HG02870 (cell line): ENCODE results near the gene RASGRF1.

Experiments
- ATAC-seq: cut with Tn5 transposase; IDR thresholded peaks from one replicate; pipeline ENCODE4 v1.9.1; 2021; ENCODE audit warnings: mild to moderate bottlenecking, moderate library complexity; ENCODE audit not compliant: unreplicated experiment

The RASGRF1 gene

DNA sequence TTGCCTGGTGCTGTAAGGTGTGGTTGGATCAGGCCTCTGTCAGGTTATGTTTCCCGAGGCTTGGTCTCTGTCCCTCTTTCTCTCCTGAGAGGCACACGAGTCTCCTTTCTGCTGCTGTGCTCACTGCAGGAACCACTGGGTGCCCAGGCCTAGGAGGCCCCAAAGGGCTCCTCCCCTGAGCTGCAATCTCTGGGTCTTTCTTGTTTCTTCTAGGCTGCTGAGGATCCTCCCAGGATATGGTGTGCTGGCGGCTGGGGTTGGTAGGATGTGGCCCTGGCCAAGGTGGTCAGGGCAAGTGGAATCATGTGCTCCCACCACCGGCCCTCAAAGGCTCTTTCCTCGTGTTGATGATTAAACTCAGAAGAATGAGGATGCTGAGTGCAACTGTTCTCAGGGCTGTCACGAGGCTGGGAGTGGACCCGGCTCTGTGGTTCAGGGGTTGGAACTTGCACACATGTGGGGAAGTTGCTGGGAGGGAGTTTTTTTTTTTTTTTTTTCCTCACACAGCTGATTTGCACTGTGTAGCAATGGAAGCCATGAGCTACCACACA lies 102.1 kb downstream of the RASGRF1 start:
- peak; percentile 58 for ATAC-seq

DNA sequence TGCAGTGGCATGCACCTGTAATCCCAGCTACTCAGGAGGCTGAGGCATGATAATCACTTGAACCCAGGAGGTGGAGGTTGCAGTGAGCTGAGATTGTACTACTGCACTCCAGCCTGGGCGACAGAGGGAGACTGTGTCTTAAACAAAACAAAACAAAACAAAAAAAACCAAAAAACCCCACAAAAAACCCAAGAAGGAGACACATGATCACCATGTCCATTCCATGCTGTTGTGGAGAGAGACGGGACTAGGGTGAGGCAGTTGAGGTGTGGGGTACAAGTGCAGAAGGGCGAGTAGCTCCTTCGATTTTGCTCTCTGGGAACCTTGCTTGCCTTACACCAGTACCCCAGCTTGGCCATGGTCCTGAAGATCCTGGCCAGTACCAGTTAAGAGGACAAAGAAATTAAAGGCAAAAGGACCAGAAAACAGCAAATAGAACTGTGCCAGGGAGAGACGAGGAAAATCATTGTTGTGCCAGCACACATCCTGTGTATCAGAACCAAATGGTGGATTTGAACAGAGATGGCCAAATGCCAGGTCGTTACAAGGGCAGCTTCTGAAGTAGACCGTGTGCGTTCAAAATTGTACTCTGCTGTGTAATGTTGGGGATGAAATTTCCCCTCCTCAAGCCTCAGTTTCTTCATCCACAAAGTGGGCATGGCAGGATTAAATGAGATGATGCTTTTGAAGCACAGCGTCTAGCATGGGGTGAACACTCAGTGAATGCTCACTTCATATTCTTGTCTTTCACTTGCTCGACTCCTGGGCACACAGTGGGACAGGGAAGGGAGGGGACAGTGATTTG lies 102.8 kb downstream of the RASGRF1 start:
- no peak for ATAC-seq

DNA sequence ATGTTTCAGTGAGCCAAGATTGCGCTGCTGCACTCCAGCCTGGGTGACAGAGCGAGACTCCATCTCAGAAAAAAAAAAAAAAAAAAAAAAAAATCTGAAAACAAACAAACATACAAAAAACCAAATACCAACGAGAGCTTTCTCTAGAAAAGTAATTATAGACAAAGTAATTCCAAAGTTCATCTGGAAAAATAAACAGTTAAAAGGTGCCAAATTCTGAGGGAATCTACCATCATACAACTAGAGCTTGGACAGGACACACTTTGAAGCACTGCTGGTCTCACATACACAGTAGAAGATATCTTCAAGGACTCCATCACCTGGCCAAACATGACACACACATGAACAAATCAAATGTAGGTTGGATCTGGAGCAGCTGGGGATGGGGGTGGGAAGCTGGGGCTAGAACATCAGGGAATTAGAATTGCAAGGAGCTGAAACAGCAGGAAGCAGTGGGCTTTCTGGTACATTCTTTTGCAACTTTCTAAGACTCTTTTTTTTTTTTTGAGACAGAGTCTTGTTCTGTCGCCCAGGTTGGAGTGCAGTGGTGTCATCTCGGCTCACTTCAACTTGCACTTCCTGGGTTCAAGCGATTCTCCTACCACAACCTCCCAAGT lies 104.6 kb downstream of the RASGRF1 start:
- ATAC-seq, result no peak

DNA sequence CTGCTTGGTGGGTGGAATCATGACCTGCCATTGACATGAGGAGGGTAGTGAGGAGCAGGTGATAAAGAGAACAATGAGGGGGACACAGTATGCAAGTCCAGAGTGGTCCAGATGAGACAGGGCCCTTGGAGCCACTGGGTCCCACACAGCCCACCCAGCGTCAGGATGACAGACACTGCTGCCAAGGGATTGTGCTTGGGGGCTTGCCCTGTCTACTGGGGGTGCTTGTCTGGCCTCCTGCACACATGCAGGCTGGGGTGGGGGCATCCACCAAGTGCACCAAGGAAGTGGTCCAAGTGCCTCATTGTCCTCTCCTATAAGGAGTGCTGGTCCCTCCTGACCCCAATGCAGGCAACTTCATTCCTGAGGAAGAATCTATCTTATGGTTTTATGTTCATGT lies 106.5 kb downstream of the RASGRF1 start:
- no peak for ATAC-seq

DNA sequence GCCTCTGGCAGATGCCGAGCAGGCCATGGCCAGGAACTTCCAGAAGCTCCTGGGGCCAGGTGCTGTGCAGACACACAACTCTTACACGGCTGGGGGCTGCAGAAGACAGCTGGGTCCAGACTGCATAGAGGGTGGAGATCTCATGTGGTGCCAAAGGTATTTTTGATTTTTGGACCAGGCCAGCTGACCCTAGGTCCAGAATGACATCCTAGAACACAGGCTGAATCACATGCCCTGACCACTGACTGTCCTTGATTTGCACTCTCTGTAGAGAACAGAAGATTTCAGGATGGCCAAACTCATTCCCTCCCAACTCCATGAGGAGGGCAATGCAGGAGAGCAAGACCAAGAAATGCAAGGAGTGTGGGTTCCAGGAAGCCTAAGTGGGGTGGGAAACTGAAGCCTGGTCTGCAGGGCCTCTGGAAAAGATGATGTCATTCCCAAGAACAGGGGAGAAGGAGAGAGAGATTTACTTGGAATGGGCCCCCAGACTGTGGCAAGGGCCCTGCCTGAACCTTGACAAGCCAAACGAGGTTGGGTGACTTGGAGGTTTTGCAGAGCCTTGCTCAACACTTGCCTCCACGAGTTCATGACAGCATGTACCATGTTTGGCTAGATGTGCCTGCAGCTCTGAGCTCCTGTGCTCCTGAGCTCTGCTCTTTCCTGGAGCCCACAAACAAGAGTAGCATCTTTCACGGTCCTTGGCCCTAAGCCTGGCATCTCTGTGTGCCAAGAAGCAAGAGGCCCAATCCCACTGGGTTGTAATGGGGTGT lies 107.2 kb downstream of the RASGRF1 start:
- ATAC-seq, result no peak

DNA sequence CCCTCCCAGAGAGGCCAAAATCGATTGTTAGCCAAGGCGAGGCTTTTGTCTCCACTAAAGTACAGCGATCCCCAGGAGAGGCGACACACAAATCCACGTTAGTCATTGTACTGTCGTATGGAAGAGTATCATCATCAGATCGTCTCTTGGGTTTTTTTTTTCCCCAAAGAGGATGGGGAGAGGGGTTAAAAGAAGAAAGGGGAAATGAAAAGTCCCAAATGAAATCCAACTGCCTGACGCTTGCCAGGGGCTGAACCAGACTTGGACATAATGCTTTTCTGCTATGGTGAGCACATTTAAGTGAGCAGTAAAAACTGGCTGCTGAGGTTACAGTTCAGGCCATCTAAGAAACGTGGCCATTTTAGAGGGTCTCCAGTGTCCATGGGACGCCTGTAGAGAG lies 107.8 kb downstream of the RASGRF1 start:
- no peak for ATAC-seq

DNA sequence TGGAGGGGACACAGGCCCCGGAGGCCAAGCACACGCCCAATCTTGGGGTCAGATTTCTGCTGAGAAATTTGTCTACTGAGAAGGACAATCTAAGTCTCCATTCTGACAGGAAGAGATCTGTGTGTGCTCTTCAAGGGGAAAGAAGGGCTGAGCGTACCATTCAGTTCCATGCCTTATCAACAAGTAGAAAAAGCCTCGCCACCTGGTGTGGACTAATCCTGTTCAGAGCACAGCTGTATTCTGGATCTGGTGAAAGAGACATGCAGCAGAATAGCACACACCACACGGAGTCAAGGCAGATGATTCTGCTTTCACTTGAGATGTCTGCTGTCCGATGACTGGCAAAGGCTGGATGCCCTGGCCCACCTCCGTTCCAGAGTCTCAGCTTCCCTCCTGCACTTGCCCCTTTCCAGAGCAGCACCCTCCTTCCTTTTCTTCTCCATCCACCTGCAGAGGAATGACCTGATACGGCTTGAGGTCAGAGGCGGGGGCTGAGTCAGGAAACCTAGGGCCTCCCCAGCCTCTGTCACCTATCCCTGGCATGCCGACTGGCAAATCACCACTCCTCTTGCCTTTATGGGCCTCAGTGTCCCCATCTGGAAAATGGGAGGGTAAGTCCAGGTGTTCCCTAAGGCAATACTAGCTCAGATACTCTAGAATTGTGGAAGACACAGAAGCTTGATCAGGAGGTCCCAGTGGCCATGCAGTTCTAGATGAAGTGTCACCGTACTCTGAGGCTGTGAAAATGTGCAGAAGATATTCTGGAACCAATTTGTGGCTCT lies 108.9 kb downstream of the RASGRF1 start:
- no peak for ATAC-seq

DNA sequence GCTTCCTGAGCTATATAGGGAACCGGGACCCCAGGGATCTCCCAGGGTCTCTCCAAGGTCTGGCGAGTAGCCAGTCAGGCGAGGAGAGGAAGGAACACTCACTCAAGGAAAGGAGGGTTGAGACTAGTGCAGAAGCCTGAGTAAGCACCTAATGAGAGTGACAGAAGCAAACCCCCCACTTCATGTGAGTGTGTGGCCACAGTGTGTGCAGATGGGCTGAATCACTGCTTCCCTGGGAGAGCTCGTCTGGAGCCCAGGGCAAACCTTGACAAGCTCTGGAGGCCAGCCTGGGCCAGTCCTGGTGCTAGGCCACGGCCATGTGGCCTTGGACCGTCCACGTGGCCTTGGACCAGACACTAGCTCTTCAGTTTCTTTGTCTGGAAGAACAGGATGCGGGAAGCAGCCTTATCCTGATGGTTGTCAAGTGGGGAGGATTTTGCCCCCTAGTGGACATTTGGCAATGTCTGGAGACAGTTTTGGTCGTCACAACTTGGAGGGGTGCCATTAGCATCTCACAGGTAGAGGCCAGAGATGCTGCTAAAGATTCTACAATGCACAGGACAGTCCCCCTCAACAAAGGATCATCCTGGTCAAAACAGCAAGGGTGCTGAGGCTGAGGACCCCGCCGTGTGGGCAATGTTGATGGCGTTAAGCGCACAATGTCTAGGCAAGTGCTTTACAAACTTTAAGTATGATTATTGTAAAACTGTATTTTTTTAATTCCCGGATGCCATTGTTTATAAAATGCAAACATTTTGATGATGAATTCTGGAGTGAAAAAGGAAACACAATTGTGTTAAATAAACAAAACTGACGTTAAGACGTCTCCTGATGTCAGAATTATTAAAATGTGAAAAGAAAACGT lies 110.9 kb downstream of the RASGRF1 start:
- no peak for ATAC-seq

DNA sequence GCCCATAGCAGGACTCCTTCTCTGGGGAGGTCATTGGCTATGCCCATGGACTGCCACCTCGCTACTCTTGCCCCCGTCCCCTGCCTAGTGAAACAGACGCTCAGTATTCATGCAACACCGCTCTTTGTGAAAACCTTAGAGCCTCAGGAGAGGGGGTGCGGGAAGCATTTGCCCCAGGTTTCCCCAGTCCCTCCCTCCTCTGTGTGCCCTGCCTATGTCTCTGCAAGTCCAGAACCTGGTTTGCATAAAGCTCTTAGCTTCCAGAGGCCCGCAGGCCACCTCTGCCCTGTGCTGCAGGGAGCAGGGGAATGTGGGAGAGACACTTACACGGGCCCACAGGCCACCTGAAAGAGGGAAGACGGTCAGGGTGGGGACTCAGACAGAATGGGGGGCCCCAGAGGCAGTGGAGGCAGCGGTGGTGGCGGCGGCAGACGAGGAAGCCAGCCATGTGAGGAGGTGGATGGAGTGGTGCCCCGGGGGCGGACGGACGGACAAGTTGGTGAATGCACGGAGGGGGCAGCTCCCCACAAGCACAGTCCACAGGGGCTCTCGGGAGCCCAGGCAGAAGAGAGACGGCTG lies 111.9 kb downstream of the RASGRF1 start:
- ATAC-seq, result no peak

DNA sequence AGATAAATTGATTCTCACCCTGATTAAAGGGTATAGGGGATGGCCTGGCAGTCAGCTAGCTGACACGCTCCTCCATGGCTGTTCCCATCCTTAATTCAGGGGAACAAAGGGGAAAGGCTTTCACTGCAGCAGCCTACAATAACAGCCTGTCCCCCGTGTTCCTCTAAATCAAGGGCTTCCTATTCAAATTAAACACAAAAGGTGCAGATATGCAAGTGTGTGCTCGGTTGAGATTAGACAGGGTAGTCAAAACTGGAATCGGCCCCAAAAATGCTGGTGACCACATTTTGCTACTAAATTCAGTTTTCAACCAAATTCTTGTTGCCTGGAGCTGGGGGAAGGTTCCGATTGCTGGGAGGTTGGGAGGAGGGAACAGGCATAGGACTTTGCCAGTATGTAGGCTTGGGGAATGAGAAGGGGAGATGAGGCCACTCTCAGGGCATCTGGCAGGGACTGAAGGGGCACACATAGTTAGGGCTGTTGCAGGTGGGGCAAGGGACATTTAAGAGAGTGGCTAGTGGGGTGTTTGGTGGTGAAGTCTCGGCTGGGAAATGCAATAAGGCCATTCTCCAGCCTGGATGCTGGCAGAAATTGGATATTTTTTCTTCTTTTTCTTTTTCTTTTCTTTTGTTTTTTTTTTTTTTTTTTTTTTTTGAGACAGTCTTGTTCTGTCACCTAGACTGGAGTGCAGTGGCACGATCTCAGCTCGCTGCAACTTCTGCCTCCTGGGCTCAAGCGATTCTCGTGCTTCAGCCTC lies 112.8 kb downstream of the RASGRF1 start:
- ATAC-seq, result peak; percentile 39

DNA sequence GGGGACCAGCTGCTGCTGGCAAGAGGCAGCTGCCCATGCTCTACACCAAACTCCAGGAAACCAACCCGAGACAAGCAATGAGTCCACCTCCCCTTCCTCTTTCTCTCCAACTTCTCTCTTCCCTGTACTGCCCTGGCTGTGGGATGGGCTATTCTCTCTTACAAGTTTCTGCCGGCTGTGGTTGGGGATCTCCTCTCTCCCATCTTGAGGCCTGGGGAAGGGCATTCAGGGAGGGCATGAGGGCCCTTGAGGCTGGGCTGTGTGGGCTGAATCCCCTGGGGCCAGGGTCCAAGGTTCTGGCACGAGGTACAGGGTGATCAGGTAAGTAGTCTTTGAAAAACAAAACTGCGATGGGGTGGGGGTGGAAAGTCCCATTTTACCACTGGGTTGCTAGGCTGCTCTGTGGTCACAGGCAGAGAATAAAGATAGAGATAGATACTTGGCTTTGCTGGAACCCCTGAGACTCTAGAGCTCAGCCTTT lies 113.4 kb downstream of the RASGRF1 start:
- peak; percentile 67 for ATAC-seq

DNA sequence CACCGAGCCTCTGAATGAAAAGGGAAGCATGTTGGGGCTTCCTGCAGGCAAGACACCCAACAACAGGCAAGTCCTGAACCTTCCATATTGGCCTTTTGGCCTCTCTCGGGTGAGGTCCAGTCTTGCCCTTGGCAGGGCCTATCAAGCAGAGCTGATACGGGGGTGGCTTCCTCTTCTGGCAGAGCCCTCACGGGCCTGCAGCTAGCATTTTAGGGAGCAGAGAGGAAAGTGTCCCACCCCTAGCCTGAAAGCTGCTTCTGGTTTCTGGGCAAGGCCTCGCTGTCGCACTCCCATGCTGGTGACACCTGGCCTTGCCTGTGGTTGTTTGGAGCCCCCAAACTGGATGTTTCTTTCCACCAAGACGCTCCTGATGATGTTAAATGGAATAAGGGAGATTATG lies 113.9 kb downstream of the RASGRF1 start:
- peak; percentile 8 for ATAC-seq

DNA sequence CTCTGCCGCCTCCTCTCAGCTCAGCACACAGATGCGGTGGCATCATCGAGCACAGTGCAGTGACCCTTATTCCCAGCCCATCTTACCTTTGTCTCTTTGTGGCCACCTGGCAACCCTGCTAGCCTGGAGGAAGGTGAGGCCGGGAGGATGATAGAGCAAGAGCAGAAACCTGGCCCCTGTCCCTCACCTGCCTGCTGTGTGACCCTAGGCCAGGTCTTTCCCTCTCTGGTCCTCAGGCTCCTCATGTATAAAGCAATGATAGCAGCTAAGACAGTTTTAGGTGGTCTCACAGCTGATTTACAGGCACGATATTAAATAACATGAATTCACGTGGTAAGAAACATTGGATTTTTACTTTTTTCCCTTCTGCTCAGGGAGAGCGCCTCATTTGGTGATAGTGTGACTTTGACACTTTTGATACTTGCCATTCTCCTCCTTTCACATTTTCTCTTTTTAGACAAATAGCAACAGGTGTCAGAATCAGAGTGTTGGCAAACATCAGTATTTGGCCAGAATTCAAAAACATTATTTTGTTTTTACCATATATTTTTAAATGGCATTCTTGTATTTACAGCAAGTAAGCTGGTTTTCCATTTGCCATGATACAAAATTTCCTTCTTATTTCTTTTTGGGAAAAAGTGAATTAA lies 116.2 kb downstream of the RASGRF1 start:
- no peak for ATAC-seq

DNA sequence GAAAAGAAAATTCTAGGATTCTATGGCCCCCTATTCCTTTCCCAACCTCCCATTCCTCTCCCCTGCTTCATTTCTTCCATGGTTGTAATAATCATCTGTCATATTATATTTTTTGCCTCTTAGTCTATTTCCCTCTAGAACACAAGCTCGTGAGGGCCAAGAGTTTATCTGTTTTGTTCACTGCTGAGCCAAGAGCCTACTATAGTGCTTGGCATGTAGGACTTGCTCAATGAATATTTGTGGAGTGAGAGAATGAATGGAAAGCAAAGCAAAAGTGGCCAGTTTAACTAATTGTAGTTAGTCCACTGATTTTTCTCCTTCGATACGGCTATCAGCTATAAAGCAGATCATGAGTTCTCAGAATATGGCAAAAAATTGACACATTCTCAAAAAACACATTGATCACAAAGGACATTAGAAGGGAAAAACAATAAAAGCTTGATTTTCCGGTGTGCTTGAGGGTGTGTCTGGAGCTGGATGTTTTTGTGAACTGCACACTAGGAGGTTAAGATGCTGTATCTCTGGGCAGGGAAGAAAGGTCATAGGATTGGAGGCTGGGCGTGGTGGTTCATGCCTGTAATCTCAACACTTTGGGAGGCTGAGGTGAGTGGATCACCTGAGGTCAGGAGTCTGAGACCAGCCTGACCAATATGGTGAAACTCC lies 120.8 kb downstream of the RASGRF1 start:
- no peak for ATAC-seq

DNA sequence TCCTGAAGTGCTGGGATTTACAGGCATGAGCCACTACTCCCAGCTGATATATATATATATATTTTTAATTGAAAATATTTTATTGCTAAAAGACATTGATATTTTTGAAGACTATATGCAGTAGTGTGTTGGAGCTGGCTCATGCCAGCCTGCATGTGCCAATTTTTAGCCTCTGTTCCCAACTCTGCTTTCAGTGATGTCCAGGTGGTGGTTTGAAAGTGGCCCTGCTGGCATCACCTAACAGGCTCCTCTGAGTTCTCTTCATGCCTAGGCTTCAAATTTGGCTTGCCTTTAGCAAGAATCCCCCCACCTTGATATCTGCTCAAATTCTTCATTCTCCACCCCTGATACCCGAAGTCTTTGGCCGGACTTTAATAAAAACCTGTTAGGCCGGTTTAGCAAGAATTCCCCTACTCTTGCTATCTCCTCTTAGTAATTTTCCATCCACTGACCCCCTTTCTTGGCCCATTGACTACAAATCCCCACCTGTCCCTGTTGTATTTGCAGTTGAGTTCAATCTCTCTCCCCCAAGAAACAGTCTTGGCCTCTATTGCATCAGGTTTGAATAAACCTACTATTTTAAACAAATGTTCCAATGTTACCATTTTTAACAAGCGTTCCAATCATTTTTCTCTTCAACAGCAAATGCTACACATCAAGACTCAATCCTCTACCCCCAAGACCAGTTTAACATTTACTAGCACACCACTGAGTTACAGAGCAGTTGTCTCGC lies 121.9 kb downstream of the RASGRF1 start:
- no peak for ATAC-seq

DNA sequence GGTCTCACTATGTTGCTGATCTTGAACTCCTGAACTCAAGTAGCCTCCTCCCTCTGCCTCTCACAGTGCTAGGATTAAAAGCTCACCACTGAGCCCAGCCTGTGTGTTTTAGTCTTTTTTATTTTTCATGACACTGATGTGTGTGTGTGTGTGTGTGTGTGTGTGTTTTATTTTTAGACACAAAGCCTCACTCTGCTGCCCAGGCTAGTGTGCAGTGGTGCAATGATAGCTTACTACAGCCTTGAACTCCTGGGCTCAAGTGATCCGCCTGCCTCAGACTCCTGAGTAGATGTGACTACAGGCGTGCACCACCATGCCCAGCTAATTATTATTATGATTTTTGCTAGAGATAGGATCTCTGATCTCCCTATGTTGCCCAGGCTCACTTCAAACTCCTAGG lies 122.5 kb downstream of the RASGRF1 start:
- ATAC-seq, result no peak

DNA sequence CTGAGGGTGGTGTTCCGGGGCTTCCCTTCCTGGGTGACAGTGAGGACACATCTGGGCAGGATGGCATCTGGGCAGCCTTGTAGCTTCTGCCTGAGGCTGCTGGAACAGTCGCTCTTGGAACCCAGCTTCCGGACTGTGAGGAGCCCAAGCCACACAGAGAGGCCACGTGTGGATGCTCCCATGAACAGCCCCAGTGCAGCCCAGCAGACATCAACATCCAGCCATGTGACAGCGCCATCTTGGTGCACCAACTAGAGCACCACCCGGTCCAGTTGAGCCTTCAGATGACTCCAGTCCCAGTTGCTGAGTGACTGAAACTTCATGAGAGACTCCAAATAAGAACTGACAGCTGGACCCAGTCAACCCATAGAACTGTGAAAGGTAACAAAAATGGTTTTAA lies 130.3 kb downstream of the RASGRF1 start:
- no peak for ATAC-seq
